Glomerular visceral epithelial cell (primary cell): ENCODE results near the gene CLEC4C.
"Not testable (repeated sequence)": the region's sequence is repeated elsewhere in the genome, so short reads cannot be mapped to it uniquely, and the experiment has no call there.

Experiments
- DNase-seq: peaks from one replicate; pipeline ENCODE4 v3.0.0-alpha.2; 2016; ENCODE audit errors: extremely low spot score

Gene CLEC4C, protein sequence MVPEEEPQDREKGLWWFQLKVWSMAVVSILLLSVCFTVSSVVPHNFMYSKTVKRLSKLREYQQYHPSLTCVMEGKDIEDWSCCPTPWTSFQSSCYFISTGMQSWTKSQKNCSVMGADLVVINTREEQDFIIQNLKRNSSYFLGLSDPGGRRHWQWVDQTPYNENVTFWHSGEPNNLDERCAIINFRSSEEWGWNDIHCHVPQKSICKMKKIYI

DNA sequence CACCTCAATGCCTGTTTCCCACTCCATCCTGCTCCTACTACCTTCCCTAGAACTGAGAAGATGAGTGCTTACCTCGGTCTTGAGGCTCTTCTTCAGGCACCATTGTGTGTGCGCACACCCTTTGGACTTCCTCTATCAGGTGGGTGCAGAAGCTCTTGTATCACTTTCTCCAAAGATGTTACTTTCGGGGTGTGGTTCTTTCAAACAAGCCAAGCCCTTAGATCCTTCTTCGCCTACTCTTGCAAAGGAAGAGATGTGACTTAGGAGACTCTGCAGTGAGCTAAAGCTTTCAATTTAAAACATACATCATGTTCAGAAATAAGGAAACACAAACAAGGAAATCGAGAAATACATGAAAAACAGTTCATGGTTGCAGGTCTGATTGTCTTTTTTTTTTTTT lies at the start of gene CLEC4C:
Gene CLEC4C, minus strand, starts transcription at position 130 of the 400 bp plus-strand sequence. Its CDS starts 27 bp downstream, at position 103.
- DNase-seq: no peak

DNA sequence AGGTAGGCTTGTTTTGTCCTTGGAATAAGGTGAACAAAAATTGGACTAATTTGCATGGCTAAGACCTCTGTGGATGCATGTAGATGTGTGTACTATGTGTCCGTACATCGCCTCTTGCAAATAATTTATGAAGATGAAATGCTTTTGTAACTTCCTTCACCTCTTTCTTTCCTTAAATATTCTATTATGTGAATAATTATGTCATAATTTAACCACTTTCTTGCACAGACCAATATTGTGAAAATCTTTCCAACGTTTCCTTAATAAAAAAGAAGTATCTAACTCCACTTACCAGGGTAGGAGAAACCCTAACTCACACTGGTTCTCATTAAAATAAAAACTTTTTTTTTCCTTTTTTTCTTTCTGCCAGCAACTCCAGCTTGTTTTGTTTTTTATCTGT lies 46.0 kb upstream of the CLEC4C start:
- DNase-seq: no peak

DNA sequence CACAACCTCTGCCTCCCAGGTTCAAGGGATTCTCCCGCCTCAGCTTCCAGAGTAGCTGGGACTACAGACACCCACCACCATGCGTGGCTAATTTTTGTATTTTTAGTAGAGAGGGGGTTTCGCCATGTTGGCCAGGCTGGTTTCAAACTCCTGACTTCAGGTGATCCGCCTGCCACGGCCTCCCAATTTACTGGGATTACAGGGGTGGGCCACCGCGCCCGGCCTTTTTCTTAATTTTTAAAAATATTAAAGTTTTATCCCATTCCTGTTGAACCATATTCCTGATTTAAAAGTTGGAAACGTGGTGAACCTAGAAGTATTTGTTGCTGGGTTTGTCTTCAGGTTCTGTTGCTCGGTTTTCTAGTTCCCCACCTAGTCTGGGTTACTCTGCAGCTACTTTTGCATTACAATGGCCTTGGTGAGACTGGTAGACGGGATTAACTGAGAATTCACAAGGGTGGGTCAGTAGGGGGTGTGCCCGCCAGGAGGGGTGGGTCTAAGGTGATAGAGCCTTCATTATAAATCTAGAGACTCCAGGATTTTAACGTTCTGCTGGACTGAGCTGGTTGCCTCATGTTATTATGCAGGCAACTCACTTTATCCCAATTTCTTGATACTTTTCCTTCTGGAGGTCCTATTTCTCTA lies 41.8 kb upstream of the CLEC4C start, which contains the start of gene NANOG:
Gene NANOG, plus strand, starts transcription at position 519 of the 645 bp plus-strand sequence. CDS start 213 bp downstream, outside the sequence.
- DNase-seq: not testable (repeated sequence)

DNA sequence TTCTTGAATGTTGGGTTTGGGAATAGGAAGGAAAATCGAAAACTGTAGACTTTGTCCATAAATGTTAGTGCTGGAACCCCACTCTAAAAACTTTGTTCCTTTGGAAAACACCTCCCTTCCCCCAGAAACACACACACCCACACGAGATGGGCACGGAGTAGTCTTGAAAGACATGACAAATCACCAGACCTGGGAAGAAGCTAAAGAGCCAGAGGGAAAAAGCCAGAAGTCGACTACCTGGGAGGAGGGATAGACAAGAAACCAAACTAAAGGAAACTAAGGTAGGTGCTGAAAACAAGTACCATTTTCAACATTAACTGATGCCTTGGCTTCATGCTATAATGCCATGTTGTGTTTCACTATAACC lies 41.1 kb upstream of the CLEC4C start:
- no peak for DNase-seq

DNA sequence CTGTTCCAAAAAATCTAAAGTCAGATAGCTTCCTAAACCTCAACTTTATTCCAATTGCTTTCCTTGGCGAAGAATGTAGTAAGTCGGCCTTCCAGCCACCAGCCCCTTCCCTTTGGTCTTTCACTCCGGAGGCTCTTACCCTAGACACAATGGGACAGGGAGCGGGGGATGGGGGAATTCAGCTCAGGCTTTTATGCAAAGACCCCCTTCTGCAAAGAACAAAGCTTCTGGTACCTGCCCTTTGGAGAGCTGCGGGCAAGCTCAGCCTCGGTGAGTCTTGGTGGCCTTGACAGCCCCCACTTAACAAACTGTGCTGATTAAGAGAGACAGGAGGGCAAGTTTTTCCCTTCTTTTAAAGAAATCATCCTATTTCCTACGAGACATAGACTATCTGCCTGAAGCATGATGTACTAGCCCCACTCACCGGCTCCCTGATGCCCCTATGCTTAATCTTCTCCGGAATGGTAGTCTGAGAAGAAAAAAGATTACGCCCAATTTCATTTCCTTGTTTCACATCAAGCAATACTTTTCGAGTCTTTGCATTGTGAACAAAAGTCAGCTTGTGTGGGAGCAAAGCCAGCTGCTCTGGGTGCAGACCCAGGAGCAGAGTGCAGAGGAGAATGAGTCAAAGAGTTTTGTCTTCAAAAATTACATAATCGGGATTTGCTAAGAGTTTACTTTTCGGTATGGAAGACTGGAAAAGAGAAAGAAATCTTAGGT lies 40.6 kb upstream of the CLEC4C start:
- no peak for DNase-seq

DNA sequence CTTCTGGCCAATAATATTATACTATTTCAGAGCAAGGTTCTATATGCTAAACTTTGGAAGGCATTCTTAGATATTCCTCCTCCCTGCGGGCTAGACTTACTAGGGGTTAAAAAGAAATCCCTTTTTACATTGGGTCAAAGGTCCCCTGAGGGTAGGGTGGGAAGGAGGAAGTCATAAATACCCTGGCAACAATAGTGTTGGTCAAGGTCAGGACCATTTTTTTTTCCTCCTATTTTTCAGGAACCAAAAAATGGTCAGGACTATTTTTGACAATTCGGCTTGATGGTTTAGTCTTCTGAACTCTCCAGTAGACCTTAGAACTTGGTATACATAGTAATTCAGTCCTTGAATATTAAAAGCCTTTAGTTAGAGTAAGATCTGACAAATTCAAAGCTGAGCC lies 37.5 kb upstream of the CLEC4C start:
- DNase-seq: no peak

DNA sequence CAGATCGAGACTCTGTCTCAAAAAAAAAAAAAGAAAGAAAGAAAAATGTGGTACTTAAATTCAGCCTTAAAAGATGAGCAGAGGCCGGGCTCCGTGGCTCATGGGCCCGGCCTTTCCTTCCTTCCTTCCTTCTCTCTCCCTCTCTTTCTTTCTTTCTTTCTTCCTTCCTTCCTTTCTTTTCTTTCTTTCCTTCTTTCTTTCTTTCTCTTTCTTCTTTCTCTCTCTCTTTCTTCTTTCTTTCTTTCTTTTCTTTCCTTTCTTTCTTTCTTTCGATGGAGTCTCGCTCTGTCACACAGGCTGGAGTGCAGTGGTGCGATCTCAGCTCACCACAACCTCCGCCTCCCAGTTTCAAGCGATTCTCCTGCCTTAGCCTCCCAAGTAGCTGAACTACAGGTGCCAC lies 36.3 kb upstream of the CLEC4C start:
- DNase-seq: not testable (repeated sequence)

DNA sequence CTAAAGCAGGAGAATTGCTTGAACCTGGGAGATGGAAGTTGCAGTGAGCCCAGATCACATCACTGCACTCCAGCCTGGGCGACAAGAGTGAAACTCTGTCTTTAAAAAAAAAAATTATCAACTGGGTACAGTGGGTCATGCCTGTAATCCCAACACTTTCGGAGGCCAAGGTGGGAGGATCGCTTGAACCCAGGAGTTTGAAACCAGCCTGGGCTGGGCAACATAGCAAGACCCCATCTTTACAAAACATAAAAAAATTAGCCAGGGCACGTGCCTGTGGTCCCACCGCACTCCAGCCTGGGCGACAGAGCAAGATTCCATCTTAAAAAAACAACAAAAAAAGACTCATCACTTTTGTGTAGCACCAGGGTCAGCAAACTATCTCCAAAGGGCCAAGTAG lies 34.9 kb upstream of the CLEC4C start:
- DNase-seq: no peak

DNA sequence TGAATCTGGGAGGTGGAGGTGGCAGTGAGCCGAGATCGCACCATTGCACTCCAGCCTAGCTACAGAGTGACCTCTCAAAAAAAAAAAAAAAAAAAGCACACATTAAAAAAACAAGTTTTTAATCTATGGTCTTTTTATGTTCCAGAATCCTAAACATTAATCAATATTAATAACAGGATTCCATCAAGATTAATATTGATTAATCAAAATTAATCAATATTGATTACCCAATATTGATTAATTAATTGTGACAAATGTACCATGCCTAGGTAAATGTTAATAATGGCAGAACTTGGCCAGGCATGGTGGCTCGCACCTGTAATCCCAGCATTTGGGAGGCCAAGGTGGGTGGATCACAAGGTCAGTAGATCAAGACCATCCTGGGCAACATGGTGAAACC lies 34.1 kb upstream of the CLEC4C start:
- DNase-seq: no peak

DNA sequence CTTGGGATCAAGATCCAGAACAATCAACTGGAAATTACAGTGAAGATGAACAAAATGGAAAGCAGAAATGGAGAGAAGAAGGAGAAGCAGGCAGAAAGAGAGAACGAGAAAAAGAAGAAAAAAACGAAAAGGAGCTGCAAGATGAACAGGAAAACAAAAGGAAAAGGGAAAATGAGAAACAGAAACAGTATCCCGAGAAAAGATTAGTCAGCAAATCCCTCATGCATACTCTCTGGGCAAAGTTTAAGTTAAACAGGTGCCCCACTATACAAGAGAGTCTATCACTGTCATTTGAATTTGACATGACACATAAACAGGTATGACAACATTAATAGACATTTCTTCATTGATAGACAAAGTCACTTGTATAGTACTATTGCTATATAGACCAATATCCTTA lies 22.8 kb upstream of the CLEC4C start:
- DNase-seq: no peak

DNA sequence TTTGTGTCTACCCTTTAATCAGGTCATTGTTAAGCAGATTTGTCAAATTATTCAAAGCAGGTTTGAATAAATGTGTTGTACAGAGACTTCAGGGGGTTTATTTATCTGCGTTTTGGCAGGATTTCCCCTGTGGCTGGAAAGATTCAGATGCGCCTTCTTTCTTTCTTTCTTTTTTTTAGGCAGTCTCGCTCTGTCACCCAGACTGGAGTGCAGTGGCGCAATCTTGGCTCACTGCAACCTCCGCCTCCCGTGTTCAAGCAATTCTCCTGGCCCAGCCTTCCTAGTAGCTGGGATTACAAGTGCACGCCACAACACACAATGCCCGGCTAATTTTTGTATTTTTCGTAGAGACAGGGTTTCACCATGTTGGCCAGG lies 11.6 kb upstream of the CLEC4C start:
- no peak for DNase-seq

DNA sequence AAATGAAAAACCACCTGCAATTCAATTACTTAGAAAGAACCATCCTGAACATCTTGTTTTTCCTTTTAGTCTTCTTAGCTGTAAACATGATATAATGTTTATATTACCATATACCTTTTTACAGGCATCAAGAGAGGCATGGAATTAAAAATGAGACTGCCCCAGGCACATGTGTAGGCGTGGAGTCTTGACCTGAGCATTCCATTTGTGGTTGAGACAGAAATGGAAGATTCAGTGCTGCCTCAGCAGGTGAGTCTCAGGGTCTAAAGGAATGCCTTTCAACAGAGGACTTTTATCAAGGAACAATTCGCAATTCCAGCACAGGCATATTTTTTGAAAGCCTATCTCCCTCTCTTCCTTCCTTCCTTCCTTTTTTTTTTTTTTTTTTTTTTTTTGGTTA lies 9.8 kb upstream of the CLEC4C start:
- DNase-seq: no peak

DNA sequence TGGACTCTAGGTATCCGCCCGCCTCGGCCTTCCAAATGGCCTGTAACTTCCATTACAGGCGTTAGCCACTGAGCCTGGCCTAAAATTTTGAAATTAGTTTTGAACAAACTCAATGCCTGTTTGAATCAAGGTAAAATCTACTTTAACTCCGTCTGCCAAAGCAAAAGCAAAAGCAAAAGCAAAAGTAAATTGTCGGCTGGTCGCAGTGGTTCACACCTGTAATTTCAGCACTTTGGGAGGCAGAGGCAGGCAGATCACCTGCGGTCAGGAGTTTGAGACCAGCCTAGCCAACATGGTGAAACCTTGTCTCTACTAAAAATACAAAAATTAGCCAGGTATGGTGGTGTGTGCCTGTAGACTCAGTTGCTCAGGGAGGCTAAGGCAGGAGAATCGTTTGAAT lies 8.5 kb upstream of the CLEC4C start:
- not testable (repeated sequence) for DNase-seq

DNA sequence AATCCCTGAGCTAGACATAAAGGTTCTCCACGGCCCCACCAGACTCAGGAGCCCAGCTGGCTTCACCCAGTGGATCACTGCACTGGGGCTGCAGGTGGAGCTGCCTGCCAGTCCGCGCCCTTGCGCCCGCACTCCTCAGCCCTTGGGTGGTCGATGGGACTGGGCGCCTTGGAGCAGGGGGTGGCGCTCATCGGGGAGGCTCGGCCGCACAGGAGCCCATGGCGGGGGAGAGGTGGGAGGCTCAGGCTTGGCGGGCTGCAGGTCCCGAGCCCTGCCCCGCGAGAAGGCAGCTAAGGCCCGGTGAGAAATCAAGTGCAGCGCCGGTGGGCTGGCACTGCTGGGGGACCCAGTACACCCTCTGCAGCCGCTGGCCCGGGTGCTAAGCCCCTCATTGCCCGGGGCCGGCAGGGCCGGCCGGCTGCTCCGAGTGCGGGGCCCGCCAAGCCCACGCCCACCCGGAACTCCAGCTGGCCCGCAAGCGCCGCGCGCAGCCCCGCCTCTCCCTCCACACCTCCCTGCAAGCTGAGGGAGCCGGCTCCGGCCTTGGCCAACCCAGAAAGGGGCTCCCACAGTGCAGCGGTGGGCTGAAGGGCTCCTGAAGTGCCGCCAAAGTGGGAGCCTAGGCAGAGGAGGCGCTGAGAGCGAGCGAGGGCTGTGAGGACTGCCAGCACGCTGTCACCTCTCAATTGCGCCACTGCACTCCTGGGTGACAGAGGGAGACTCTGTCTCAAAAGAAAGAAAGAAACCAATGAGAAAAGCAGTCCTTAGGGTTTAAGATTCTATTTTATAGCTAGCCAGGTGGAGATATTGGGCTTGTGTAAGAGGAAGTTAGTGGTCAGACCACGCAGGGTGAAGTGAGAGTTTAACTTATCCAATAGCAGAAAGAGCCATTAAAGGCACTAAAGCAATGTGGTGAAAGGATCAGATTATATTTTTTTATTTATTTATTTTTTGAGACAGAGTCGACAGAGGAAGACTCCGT lies 5.1 kb upstream of the CLEC4C start:
- not testable (repeated sequence) for DNase-seq

DNA sequence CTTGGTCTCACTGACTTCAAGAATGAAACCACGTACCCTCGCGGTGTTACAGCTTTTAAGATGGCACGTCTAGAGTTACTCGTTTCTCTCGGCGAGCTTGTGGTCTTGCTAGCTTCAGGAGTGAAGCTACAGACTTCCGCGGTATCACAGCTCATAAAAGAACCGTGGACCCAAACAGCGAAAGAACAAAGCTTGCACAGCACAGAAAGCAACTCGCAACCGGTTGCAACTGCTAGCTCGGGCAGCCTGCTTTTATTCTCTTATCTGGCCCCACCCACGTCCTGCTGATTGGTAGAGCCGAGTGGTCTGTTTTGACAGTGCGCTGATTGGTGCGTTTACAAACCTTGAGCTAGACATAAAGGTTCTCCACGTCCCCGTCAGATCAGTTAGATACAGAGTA lies 4.2 kb upstream of the CLEC4C start:
- no peak for DNase-seq

DNA sequence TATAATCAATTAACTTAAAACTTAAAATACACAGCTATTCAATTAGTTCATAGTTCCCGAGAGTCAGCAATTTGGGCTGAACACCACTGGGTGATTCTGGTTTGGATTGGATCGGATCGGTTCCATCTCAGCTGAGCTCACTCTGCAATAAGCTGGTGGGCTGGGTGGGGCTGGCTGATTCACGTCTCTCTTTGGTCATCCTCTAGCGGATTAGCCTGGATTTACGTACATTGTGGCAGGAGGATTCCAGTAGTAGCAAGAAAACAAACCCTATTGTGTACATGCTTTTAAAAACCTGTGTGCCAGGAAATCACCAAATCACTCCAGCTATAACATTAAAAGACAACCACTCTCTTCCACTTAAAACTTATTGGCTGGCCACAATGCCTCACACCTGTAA lies 3.2 kb upstream of the CLEC4C start:
- DNase-seq: no peak

DNA sequence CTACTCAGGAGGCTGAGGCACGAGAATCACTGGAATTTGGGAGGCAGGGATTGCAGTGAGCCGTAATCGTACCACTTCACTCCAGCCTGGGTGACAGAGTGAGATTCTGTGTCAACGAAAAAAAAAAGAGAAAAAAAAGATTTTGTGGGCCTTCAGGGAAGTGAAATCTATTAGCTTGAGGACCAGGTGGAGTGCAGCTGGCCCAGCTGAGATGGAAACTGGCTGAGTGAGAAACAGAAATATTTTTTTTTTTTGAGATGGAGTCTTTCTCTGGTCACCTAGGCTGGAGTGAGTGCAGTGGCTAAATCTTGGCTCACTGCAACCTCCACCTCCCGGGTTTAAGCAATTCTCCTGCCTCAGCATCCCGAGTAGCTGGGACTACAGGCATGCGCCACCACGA lies 2.3 kb upstream of the CLEC4C start:
- DNase-seq: no peak

DNA sequence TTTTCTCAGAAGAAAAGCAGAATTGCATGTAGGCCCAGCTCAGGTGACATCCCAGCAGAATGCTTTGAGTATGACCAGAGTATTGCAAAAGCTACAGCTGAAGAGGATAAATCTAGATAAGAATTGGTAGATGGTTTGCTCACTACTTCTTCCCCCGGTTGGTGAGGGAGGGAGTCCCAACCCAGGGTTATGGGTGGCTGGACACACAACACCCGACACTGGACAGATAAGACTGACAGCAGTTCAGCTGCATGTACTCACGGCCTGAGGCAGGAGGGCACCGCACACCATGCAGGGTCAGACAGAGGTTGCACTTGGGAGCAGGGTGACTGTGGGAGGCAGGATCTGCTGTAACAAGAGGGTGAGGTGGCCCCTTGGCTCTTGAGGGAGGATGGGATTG lies 1.7 kb upstream of the CLEC4C start:
- DNase-seq: no peak

DNA sequence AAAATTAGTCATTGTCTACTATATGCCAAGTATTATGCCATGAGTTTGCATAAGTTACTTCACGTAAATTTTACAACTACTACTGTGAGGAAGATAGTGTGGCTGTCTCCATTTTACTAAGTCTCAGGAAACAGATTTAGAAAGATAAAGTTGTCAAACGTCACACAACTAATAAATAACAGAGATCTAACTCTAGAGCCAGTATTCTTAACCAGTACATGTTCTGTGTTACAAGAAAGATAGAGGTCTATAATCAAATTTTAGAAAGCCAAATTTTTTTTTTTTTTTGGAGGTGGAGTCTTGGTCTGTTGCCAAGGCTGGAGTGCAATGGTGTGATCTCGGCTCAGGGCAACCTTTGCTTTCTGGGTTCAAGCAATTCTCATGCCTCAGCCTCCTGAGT lies 14.2 kb downstream of the CLEC4C start:
- DNase-seq: no peak

DNA sequence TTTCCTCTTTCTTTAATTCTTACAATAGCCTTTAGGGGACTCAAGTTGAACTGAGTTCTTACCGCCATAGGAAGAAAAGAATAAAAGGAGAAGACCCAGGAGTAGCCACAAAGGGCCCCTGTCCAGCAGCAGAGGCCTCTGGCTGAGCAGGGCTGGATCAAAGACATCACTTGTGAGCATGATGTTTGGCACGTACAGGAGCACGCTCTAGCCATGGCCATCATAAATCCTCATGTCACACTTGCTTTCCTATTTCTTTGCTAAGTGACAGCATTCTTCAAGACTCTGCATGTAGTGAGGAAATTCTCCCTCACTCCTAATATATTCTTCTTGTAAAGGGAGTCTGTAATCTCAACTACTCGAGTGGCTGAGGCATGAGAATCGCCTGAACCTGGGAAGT lies 15.7 kb downstream of the CLEC4C start:
- DNase-seq: no peak

DNA sequence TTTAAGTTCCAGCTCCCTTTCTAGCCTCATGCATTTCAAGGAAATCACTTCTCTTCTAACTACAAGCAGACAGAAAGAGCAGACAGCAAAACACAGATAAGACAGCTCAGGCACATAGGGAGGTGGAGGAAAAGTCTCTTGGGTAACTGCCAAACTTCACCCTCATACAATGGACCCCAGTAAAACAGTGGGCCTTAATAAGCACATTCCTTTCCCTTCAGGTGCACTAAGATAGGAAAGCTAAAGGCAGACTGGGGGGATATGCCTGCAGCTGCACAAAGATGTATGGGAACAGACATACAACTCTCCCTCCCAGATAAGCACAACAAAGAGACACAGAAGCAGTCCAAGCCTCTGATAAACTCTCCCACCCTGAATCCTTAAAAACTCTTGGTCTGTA lies 16.2 kb downstream of the CLEC4C start:
- not testable (repeated sequence) for DNase-seq

DNA sequence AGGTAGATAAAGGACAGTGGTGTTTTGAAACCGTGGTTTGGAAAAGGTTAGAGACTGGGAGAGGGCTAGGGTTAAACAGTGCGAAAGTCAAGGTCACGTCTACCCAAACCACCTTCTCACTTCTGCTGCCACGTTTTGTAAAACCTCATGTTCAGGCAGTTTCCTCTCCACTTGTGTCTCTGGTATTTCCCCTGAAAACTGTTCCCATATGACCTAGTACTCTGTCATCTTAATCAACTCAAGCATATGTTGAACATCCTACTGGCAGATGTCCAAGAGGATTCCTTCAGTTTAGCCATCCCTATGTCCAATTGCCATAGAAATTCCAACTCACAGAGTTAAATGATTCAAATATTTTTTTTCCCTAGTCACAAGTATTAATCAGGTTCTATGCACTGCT lies 17.4 kb downstream of the CLEC4C start:
- no peak for DNase-seq
